Activated CD8-positive, alpha-beta memory T cell treated with anti-CD3 and anti-CD28 coated beads for 48 hours (primary cell): ENCODE measurements around the gene ZNF785.
A peak's percentile ranks its signal among the peaks of the same experiment; 100 is the strongest.

ENCODE experiments used
- DNase-seq, 3 experiments: peaks; one replicate each; pipeline ENCODE4 v3.0.0-alpha.2; 2020; ENCODE audit warnings: low read depth in 2 of 3, low spot score in 2 of 3

ZNF785 gene

GRCh38 chr16:30566531-30566930 is 19.0 kb downstream of the ZNF785 start:
- no peak for DNase-seq

- DNase-seq, result no peak
These were observed 19.5 kb downstream of the ZNF785 start for GRCh38 chr16:30565984-30566383.

- DNase-seq, result no peak
These were observed 20.0 kb downstream of the ZNF785 start for GRCh38 chr16:30565526-30565925.

GRCh38 chr16:30562021-30562420 is 23.5 kb downstream of the ZNF785 start:
- DNase-seq, result no peak

GRCh38 chr16:30561089-30561816 is 24.2 kb downstream of the ZNF785 start:
- no peak for DNase-seq

- DNase-seq, result no peak
These were observed 25.8 kb downstream of the ZNF785 start for GRCh38 chr16:30559690-30560089.

GRCh38 chr16:30558789-30559377 is 26.6 kb downstream of the ZNF785 start:
- DNase-seq, result no peak

GRCh38 chr16:30557957-30558788 is 27.3 kb downstream of the ZNF785 start, which contains the start of gene ZNF764:
Gene ZNF764, minus strand, starts transcription at chr16:30558374. Its CDS starts 192 bp downstream, at chr16:30558182.
- peak; percentile 76 to 96 (median 88) for DNase-seq

GRCh38 chr16:30557707-30557956 is 27.9 kb downstream of the ZNF785 start:
- no peak for DNase-seq

- no peak for DNase-seq
These were observed 29.4 kb downstream of the ZNF785 start for GRCh38 chr16:30556125-30556473.

- DNase-seq, result no peak
These were observed 30.0 kb downstream of the ZNF785 start for GRCh38 chr16:30555315-30556124.

- no peak for DNase-seq
These were observed 30.8 kb downstream of the ZNF785 start for GRCh38 chr16:30554557-30555314.

- no peak for DNase-seq
These were observed 32.1 kb downstream of the ZNF785 start for GRCh38 chr16:30553393-30553899.

GRCh38 chr16:30552956-30553355 is 32.5 kb downstream of the ZNF785 start:
- DNase-seq, result no peak

GRCh38 chr16:30551781-30552180 is 33.7 kb downstream of the ZNF785 start:
- no peak for DNase-seq

- DNase-seq, result no peak
These were observed 36.9 kb downstream of the ZNF785 start for GRCh38 chr16:30548416-30549253.

GRCh38 chr16:30546115-30546514 is 39.4 kb downstream of the ZNF785 start:
- no peak for DNase-seq

- DNase-seq, result no peak
These were observed 42.4 kb downstream of the ZNF785 start for GRCh38 chr16:30543067-30543466.

- DNase-seq, result no peak
These were observed 43.8 kb downstream of the ZNF785 start for GRCh38 chr16:30541502-30542329.
